ENCODE data around the gene PFAS. TPM values are rescaled to one million over a fixed set of nuclear protein-coding genes. Genes with fewer than 3 reads are reported as not detected.
A peak's percentile ranks its signal among the peaks of the same experiment; 100 is the strongest.

PFAS gene
- total and polyA plus RNA-seq, 7 donors: 1.4 to 22.2 (median 4.9) TPM

DNA sequence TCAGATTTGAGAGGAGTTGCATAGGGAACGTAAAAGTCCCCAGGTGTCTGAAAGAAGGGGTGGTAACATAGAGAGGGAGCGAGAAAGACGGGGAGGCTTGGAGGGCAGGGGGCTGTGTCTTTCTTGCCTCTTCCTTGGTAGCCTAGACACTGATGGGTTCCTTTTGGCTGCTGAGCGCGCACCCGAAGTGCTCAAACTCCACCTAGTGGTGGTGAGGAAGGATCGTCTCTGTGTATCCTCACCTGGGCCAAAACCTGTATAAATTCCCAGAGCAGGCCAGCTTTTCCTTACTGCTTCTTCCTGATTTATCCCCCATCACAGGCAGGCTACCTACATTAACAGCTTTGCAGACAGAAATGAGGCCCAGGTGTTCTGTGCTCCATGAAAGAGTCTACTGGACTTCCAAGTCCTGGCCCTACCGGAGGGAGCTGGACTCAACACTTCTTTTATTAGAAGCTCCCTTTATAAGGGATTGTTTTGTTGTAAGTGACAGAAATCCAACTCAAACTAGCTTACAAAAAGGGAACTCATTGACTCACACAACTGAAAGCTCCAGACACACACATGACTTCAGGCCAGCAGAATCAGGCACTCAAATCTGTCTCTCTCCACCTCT, 51.6 kb downstream of the PFAS start:
- TF ChIP-seq, protein P1, sequence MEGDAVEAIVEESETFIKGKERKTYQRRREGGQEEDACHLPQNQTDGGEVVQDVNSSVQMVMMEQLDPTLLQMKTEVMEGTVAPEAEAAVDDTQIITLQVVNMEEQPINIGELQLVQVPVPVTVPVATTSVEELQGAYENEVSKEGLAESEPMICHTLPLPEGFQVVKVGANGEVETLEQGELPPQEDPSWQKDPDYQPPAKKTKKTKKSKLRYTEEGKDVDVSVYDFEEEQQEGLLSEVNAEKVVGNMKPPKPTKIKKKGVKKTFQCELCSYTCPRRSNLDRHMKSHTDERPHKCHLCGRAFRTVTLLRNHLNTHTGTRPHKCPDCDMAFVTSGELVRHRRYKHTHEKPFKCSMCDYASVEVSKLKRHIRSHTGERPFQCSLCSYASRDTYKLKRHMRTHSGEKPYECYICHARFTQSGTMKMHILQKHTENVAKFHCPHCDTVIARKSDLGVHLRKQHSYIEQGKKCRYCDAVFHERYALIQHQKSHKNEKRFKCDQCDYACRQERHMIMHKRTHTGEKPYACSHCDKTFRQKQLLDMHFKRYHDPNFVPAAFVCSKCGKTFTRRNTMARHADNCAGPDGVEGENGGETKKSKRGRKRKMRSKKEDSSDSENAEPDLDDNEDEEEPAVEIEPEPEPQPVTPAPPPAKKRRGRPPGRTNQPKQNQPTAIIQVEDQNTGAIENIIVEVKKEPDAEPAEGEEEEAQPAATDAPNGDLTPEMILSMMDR (IDR thresholded peaks at IDR 0.05): peak; percentile 82 to 86 (median 83)
- TF ChIP-seq POLR2AphosphoS5 (IDR thresholded peaks at IDR 0.05) (peak in 3 of 4 donors; percentile 13 to 41 (median 32)), EP300 (IDR thresholded peaks at IDR 0.05) (no peak), POLR2A (IDR thresholded peaks at IDR 0.05) (no peak)
- Histone ChIP-seq H3K9me3 (no peaks in the 10 kb centered on the region), H3K27me3 (no peaks in the 10 kb centered on the region), H3K27ac (no peak overlapping the region), H3K36me3 (no peaks in the 10 kb centered on the region), H3K4me3 (no peak overlapping the region), H3K4me1 (peaks cover 0 to 3% (median 0%) of the 10 kb centered on the region in 4 donors)
- peak; percentile 77 for DNase-seq
- 11 to 12% methylated on average over 8 of the region's 8 CpGs for WGBS, 2 donors
- intact Hi-C loops (cut with DNase I): loop anchor here (10.0 kb wide), 1 partner anchor 226 kb away; no protein-coding TSS in a partner anchor

DNA sequence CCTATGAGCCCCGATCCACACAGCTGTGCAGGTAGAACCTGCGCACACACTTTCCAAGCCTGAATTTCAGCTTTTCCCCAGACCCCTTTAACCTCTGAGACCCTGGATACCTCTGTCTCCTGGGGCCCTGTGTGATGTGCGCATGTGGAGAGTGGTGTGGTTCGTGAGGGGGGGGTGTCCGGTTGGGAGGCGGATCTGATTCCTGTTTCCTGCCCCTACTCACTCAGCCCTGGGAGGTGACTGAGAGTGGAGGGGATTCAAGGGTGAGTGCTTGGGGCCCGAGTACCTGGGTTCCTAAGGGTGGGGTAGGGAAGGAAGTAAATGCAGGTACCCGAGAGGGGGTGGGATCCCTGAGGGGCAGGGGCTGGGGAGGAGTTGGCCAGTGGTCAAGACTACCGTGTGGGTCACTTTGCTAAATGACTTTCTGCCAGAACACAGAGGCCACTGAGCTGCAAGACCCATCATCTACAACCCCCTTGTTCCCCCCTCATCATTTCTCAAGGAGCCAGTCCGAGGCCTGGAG, 61.6 kb downstream of the PFAS start:
- TF ChIP-seq, protein P1 (IDR thresholded peaks at IDR 0.05): no peak
- peak in 1 of 4 donors; percentile 19 for TF ChIP-seq POLR2AphosphoS5 (IDR thresholded peaks at IDR 0.05)
- H3K4me3 ChIP-seq: peak overlapping the region in 3 of 4 donors; percentile 5 to 23 (median 13)
- H3K27me3 ChIP-seq: peaks cover 8 to 36% (median 30%) of the 10 kb centered on the region in 3 donors
- 53 to 60% methylated on average over 10 of the region's 10 CpGs for WGBS, 2 donors
- intact Hi-C loops (cut with DNase I): no loop called here
- peak overlapping the region; percentile 17 to 60 (median 35) for H3K27ac ChIP-seq
- no peaks in the 10 kb centered on the region for H3K36me3 ChIP-seq
- H3K9me3 ChIP-seq: no peaks in the 10 kb centered on the region
- H3K4me1 ChIP-seq: no peaks in the 10 kb centered on the region
- DNase-seq: no peak

DNA sequence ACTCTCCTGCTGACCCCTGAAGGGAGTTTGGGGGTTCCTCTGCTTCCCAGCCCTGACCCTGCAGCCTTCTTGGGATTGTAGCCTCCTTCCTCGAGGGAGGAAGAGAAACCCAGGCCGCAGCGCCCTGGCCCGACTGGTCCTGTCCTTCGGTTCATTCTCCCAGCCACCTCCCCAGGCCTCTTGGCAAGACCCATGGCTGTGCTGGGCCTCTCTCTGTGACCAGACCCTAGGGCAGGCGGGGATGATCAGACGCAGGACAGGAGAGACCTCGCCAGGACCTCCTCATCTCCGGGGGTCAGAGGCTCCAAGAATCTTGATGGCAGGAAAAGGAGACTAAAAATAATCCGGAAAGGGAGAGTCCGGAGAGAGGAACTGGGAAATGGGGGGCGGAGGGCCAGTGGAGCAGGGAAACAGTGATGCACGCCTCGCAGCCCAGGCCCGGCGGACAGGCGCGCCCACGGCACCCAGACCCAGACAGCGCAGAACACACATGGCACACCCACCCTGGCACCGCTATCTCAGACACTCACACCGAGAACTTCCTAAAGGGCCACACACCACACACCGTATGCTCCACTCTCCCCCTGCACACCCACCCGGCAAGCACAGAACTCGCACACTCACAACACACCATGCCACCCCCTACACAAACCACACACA, 62.2 kb downstream of the PFAS start:
- peak overlapping the region in 3 of 4 donors; percentile 17 to 60 (median 42) for H3K27ac ChIP-seq
- no peak for TF ChIP-seq EP300 (IDR thresholded peaks at IDR 0.05)
- TF ChIP-seq, protein P1 (IDR thresholded peaks at IDR 0.05): no peak
- intact Hi-C loops (cut with DNase I): no loop called here
- peaks cover 12 to 42% (median 36%) of the 10 kb centered on the region in 3 donors for H3K27me3 ChIP-seq
- DNase-seq: no peak
- H3K36me3 ChIP-seq: no peaks in the 10 kb centered on the region
- peak overlapping the region in 3 of 4 donors; percentile 5 to 23 (median 13) for H3K4me3 ChIP-seq
- 77 to 82% methylated on average over 25 of the region's 25 CpGs for WGBS, 2 donors
- no peaks in the 10 kb centered on the region for H3K4me1 ChIP-seq
- no peaks in the 10 kb centered on the region for H3K9me3 ChIP-seq

DNA sequence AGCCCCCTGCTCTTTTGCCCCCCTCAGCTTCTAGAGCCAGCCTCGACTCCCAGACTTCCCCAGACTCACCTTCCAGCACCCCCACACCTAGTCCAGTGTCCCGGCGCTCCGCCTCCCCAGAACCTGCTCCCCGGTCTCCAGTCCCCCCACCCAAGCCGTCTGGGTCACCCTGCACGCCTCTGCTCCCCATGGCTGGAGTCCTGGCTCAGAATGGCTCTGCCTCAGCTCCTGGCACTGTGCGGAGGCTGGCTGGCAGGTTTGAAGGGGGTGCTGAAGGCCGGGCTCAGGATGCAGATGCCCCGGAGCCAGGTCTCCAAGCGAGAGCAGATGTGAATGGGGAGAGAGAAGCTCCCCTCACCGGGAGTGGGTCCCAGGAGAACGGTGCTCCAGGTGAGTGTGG, 63.2 kb downstream of the PFAS start:
- H3K4me1 ChIP-seq: no peaks in the 10 kb centered on the region
- peaks cover 12 to 52% (median 46%) of the 10 kb centered on the region in 3 donors for H3K27me3 ChIP-seq
- 69 to 83% methylated on average over 13 of the region's 13 CpGs for WGBS, 2 donors
- no peak overlapping the region for H3K27ac ChIP-seq
- no peak for DNase-seq
- no peak overlapping the region for H3K4me3 ChIP-seq
- intact Hi-C loops (cut with DNase I): no loop called here
- no peaks in the 10 kb centered on the region for H3K9me3 ChIP-seq
- TF ChIP-seq, protein P1 (IDR thresholded peaks at IDR 0.05): no peak
- TF ChIP-seq POLR2AphosphoS5 (IDR thresholded peaks at IDR 0.05) (no peak), POLR2A (IDR thresholded peaks at IDR 0.05) (no peak), EP300 (IDR thresholded peaks at IDR 0.05) (no peak)
- no peaks in the 10 kb centered on the region for H3K36me3 ChIP-seq
